ENCODE measurements around the gene DTX4.

The DTX4 gene

GRCh38 chr11:59144579-59145345 is 27.2 kb upstream of the DTX4 start:
- H3K27me3 ChIP-seq (replicated peaks; ENCODE audit: control insufficient read depth, insufficient read depth, low read length) = no peaks in the 10 kb centered on the region
- no peaks in the 10 kb centered on the region for H3K36me3 ChIP-seq (ENCODE audit: control insufficient read depth, insufficient read depth, low read length, severe bottlenecking)
- H3K9ac ChIP-seq (ENCODE audit: low read length) = peak overlapping the region; percentile 73
- peaks cover 34% of the 10 kb centered on the region for H3K4me1 ChIP-seq (ENCODE audit: control insufficient read depth, insufficient read depth, low read length)
- H3K9me3 ChIP-seq (ENCODE audit: control insufficient read depth, low read length) = no peaks in the 10 kb centered on the region
- peak overlapping the region; percentile 75 for H3K4me3 ChIP-seq (ENCODE audit: low read length)
- DNase-seq (ENCODE audit: low read depth) = peak; percentile 93

GRCh38 chr11:59145534-59145933 is 26.4 kb upstream of the DTX4 start:
- Histone ChIP-seq H3K36me3 (ENCODE audit: control insufficient read depth, insufficient read depth, low read length, severe bottlenecking) (no peaks in the 10 kb centered on the region), H3K9ac (ENCODE audit: low read length) (peak overlapping the region; percentile 73), H3K9me3 (ENCODE audit: control insufficient read depth, low read length) (no peaks in the 10 kb centered on the region), H3K27me3 (replicated peaks; ENCODE audit: control insufficient read depth, insufficient read depth, low read length) (no peaks in the 10 kb centered on the region), H3K4me1 (ENCODE audit: control insufficient read depth, insufficient read depth, low read length) (peaks cover 34% of the 10 kb centered on the region), H3K4me3 (ENCODE audit: low read length) (peak overlapping the region; percentile 75)
- peak; percentile 85 for DNase-seq (ENCODE audit: low read depth)

- Histone ChIP-seq H3K27me3 (replicated peaks; ENCODE audit: control insufficient read depth, insufficient read depth, low read length) (no peaks in the 10 kb centered on the region), H3K36me3 (ENCODE audit: control insufficient read depth, insufficient read depth, low read length, severe bottlenecking) (peaks cover 4% of the 10 kb centered on the region), H3K9ac (ENCODE audit: low read length) (no peak overlapping the region), H3K4me3 (ENCODE audit: low read length) (no peak overlapping the region), H3K9me3 (ENCODE audit: control insufficient read depth, low read length) (no peaks in the 10 kb centered on the region), H3K4me1 (ENCODE audit: control insufficient read depth, insufficient read depth, low read length) (no peaks in the 10 kb centered on the region)
- no peak for DNase-seq (ENCODE audit: low read depth)
Measured at GRCh38 chr11:59151761-59152160, 20.2 kb upstream of the DTX4 start.

GRCh38 chr11:59152312-59152951 is 19.5 kb upstream of the DTX4 start:
- H3K4me3 ChIP-seq (ENCODE audit: low read length) = no peak overlapping the region
- no peak for DNase-seq (ENCODE audit: low read depth)
- peaks cover 4% of the 10 kb centered on the region for H3K36me3 ChIP-seq (ENCODE audit: control insufficient read depth, insufficient read depth, low read length, severe bottlenecking)
- no peaks in the 10 kb centered on the region for H3K27me3 ChIP-seq (replicated peaks; ENCODE audit: control insufficient read depth, insufficient read depth, low read length)
- H3K9ac ChIP-seq (ENCODE audit: low read length) = no peak overlapping the region
- no peaks in the 10 kb centered on the region for H3K4me1 ChIP-seq (ENCODE audit: control insufficient read depth, insufficient read depth, low read length)
- no peaks in the 10 kb centered on the region for H3K9me3 ChIP-seq (ENCODE audit: control insufficient read depth, low read length)

- H3K9ac ChIP-seq (ENCODE audit: low read length) = no peak overlapping the region
- H3K9me3 ChIP-seq (ENCODE audit: control insufficient read depth, low read length) = no peaks in the 10 kb centered on the region
- DNase-seq (ENCODE audit: low read depth) = no peak
- H3K4me1 ChIP-seq (ENCODE audit: control insufficient read depth, insufficient read depth, low read length) = no peaks in the 10 kb centered on the region
- H3K4me3 ChIP-seq (ENCODE audit: low read length) = no peak overlapping the region
- peaks cover 4% of the 10 kb centered on the region for H3K36me3 ChIP-seq (ENCODE audit: control insufficient read depth, insufficient read depth, low read length, severe bottlenecking)
- H3K27me3 ChIP-seq (replicated peaks; ENCODE audit: control insufficient read depth, insufficient read depth, low read length) = no peaks in the 10 kb centered on the region
Measured at GRCh38 chr11:59154610-59155009, 17.3 kb upstream of the DTX4 start.

GRCh38 chr11:59157433-59157832 is 14.5 kb upstream of the DTX4 start:
- H3K9me3 ChIP-seq (ENCODE audit: control insufficient read depth, low read length) = no peaks in the 10 kb centered on the region
- no peaks in the 10 kb centered on the region for H3K36me3 ChIP-seq (ENCODE audit: control insufficient read depth, insufficient read depth, low read length, severe bottlenecking)
- H3K4me3 ChIP-seq (ENCODE audit: low read length) = no peak overlapping the region
- H3K4me1 ChIP-seq (ENCODE audit: control insufficient read depth, insufficient read depth, low read length) = no peaks in the 10 kb centered on the region
- H3K27me3 ChIP-seq (replicated peaks; ENCODE audit: control insufficient read depth, insufficient read depth, low read length) = peaks cover 4% of the 10 kb centered on the region
- no peak for DNase-seq (ENCODE audit: low read depth)
- no peak overlapping the region for H3K9ac ChIP-seq (ENCODE audit: low read length)

GRCh38 chr11:59158206-59159068 is 13.5 kb upstream of the DTX4 start:
- peak; percentile 89 for DNase-seq (ENCODE audit: low read depth)
- no peaks in the 10 kb centered on the region for H3K4me1 ChIP-seq (ENCODE audit: control insufficient read depth, insufficient read depth, low read length)
- H3K36me3 ChIP-seq (ENCODE audit: control insufficient read depth, insufficient read depth, low read length, severe bottlenecking) = no peaks in the 10 kb centered on the region
- H3K9me3 ChIP-seq (ENCODE audit: control insufficient read depth, low read length) = no peaks in the 10 kb centered on the region
- H3K27me3 ChIP-seq (replicated peaks; ENCODE audit: control insufficient read depth, insufficient read depth, low read length) = peaks cover 4% of the 10 kb centered on the region
- peak overlapping the region; percentile 18 for H3K9ac ChIP-seq (ENCODE audit: low read length)
- no peak overlapping the region for H3K4me3 ChIP-seq (ENCODE audit: low read length)

GRCh38 chr11:59164028-59164427 is 7.9 kb upstream of the DTX4 start:
- Histone ChIP-seq H3K4me3 (ENCODE audit: low read length) (no peak overlapping the region), H3K27me3 (replicated peaks; ENCODE audit: control insufficient read depth, insufficient read depth, low read length) (peaks cover 7% of the 10 kb centered on the region), H3K4me1 (ENCODE audit: control insufficient read depth, insufficient read depth, low read length) (no peaks in the 10 kb centered on the region), H3K9ac (ENCODE audit: low read length) (no peak overlapping the region), H3K9me3 (ENCODE audit: control insufficient read depth, low read length) (no peaks in the 10 kb centered on the region), H3K36me3 (ENCODE audit: control insufficient read depth, insufficient read depth, low read length, severe bottlenecking) (no peaks in the 10 kb centered on the region)
- no peak for DNase-seq (ENCODE audit: low read depth)

GRCh38 chr11:59172345-59173079 is 580 bp downstream of the DTX4 start:
- Histone ChIP-seq H3K36me3 (ENCODE audit: control insufficient read depth, insufficient read depth, low read length, severe bottlenecking) (no peaks in the 10 kb centered on the region), H3K4me1 (ENCODE audit: control insufficient read depth, insufficient read depth, low read length) (peaks cover 44% of the 10 kb centered on the region), H3K9ac (ENCODE audit: low read length) (peak overlapping the region; percentile 92), H3K4me3 (ENCODE audit: low read length) (peak overlapping the region; percentile 90), H3K27me3 (replicated peaks; ENCODE audit: control insufficient read depth, insufficient read depth, low read length) (no peaks in the 10 kb centered on the region), H3K9me3 (ENCODE audit: control insufficient read depth, low read length) (no peaks in the 10 kb centered on the region)
- peak; percentile 50 for DNase-seq (ENCODE audit: low read depth)

GRCh38 chr11:59173080-59173963 is 1.4 kb downstream of the DTX4 start:
- Histone ChIP-seq H3K27me3 (replicated peaks; ENCODE audit: control insufficient read depth, insufficient read depth, low read length) (no peaks in the 10 kb centered on the region), H3K9me3 (ENCODE audit: control insufficient read depth, low read length) (no peaks in the 10 kb centered on the region), H3K36me3 (ENCODE audit: control insufficient read depth, insufficient read depth, low read length, severe bottlenecking) (no peaks in the 10 kb centered on the region), H3K9ac (ENCODE audit: low read length) (peak overlapping the region; percentile 92), H3K4me1 (ENCODE audit: control insufficient read depth, insufficient read depth, low read length) (peaks cover 45% of the 10 kb centered on the region), H3K4me3 (ENCODE audit: low read length) (peak overlapping the region; percentile 90)
- peak; percentile 65 for DNase-seq (ENCODE audit: low read depth)
